Body of pancreas (tissue), 4 donors: ENCODE data around the gene CEP170.
"Not testable (repeated sequence)": the region's sequence is repeated elsewhere in the genome, so short reads cannot be mapped to it uniquely, and the experiment has no call there.

Experiments
- CTCF ChIP-seq, 7 experiments: fragments of 450-650 bp in 4 of 7; fragments of 200-600 bp in 3 of 7; sonication (generic) in 3 of 7; IDR thresholded peaks; one replicate each; pipeline ENCODE4 v1.5.1; 2016 to 2019; ENCODE audit warnings: antibody characterized with exemption in 7 of 7
- POLR2A ChIP-seq, 3 donors: fragments of 450-650 bp; IDR thresholded peaks; one replicate each; pipeline ENCODE4 v1.6.1; 2016; ENCODE audit warnings: antibody characterized with exemption in 3 of 3, mild to moderate bottlenecking in 2 of 3

GRCh38 chr1:243118601-243119322 is 136.3 kb downstream of the CEP170 start:
- TF ChIP-seq CTCF, POLR2A (IDR thresholded peaks at IDR 0.05): not testable (repeated sequence)
